Head of caudate nucleus (tissue), 42 donors: ENCODE data around the gene NEBL.

ENCODE experiments used
- DNase-seq, 42 donors: peaks; one replicate each; pipeline versions ENCODE4 v3.0.0 to v3.0.0-alpha.2; 2020 to 2021; ENCODE audit warnings: mixed read lengths in 7 of 42
- intact Hi-C: fragments of 100-400 bp; cut with DNase I; formaldehyde crosslinking; loops from one replicate; pipeline ENCODE4 v1.15.0; 2022

NEBL gene

GRCh38 chr10:20817646-20818045, 79.5 kb downstream of the NEBL start:
- intact Hi-C loops = no loop called here
- DNase-seq = no peak

- no peak for DNase-seq
- intact Hi-C loops = no loop called here
Observed at GRCh38 chr10:20817116-20817515, 80.0 kb downstream of the NEBL start.

DNA sequence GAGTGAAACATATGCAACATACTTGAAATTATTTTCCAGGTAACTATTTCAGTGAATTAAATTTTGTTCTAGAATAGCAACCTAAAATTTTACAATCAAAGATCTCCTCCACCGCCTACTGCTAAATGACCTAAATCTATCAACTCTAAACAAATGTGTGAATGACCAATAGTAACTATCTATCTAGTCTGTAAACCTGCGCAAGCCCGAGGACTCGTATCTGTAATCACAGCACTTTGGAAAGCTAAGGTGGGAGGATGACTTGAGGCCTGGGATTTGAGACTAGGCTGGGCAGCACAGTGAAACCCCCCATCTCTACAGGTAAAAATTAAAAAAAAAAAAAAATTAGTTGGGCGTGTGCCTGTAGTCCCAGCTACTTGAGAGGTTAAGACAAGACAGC, 83.0 kb downstream of the NEBL start:
- DNase-seq = no peak
- intact Hi-C loops = no loop called here

GRCh38 chr10:20811131-20811530, 86.0 kb downstream of the NEBL start:
- intact Hi-C loops = no loop called here
- DNase-seq = no peak

- no peak for DNase-seq
- intact Hi-C loops = no loop called here
Observed at GRCh38 chr10:20809631-20810030, 87.5 kb downstream of the NEBL start.

- DNase-seq = no peak
- intact Hi-C loops = no loop called here
Observed at GRCh38 chr10:20806487-20806886, 90.6 kb downstream of the NEBL start.

- no peak for DNase-seq
- intact Hi-C loops = no loop called here
Observed at GRCh38 chr10:20797290-20797689, 99.8 kb downstream of the NEBL start.

GRCh38 chr10:20795391-20795790, 101.7 kb downstream of the NEBL start:
- DNase-seq = no peak
- intact Hi-C loops = no loop called here

DNA sequence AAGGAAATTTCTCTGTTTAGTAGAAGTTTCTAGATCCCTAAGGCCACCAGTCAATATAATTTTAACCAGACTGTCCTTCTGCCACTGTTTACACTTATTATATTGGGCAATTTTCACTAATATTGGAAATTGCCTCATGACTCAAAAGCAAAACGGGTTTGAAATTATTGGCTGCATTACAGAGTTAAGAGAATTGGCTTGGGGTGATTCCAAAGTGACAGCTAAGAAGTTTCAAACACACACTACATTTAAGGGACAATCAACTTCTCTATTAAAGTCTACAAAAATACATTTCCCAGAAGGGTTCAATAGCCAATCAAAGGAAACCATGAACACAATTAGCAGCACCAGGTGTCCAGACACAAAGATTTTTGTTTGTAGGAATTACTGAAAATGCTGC, 111.9 kb downstream of the NEBL start:
- intact Hi-C loops = no loop called here
- DNase-seq = no peak

GRCh38 chr10:20778008-20778757, 118.9 kb downstream of the NEBL start:
- no peak for DNase-seq
- intact Hi-C loops = loop anchor here (10.0 kb wide), 1 partner anchor 963 kb away; the partner anchor contains the start of gene PLXDC2

GRCh38 chr10:20776384-20777118, 120.6 kb downstream of the NEBL start:
- intact Hi-C loops = loop anchor here (10.0 kb wide), 1 partner anchor 962 kb away; the partner anchor contains the start of gene PLXDC2

GRCh38 chr10:20771051-20771450, 126.1 kb downstream of the NEBL start:
- no peak for DNase-seq
- intact Hi-C loops = loop anchor here (10.0 kb wide), 1 partner anchor 956 kb away; the partner anchor contains the start of gene PLXDC2

More at GRCh38 chr10:20776384-20777118, 120.6 kb downstream of the NEBL start:
- no peak for DNase-seq

DNA sequence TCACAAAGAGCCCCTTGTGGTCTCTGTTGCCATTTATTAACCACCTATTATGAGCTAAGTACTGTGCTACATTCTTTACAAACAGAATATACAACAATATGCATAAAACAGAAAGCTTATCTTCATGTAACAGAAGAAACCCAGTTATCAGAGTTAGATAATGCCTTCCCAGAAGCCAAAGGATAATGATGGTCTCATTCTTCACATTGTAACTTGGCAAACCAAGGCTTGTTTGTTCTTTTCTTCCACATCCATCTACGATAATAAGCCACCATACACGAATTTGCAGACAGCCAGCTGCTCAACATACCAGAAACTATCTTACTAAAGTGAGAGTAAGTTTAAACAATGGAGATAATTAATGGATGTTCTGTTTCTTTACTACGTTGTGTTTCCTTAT, 127.6 kb downstream of the NEBL start:
- intact Hi-C loops = no loop called here

GRCh38 chr10:20768843-20769242, 128.3 kb downstream of the NEBL start:
- no peak for DNase-seq
- intact Hi-C loops = no loop called here

More for the DNA sequence above, 127.6 kb downstream of the NEBL start:
- no peak for DNase-seq

GRCh38 chr10:20767028-20767427, 130.1 kb downstream of the NEBL start:
- intact Hi-C loops = no loop called here
- DNase-seq = no peak

- intact Hi-C loops = no loop called here
- DNase-seq = no peak
Observed at GRCh38 chr10:20765066-20765465, 132.0 kb downstream of the NEBL start.

- intact Hi-C loops = no loop called here
- DNase-seq = no peak
Observed at GRCh38 chr10:20760460-20760859, 136.7 kb downstream of the NEBL start.

- no peak for DNase-seq
- intact Hi-C loops = no loop called here
Observed at GRCh38 chr10:20748551-20748950, 148.6 kb downstream of the NEBL start.

DNA sequence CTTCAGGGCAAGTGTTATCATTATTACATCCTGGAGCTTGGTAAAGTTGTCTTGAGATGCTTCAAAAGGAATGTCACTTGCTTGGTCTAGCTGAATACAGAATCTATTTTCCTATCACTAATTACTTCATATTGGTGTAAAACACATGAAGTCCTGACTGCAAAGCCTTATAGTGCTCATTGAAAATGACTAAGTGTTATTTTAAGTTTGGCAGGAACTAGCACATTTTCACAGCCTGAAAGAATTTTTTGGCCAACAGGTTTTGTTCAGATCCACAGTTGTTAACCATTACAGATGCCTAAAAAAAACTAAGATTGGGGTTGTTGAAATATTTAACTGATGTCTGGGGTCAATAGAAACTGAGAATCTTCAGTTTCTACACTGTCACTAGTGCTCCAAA, 149.3 kb downstream of the NEBL start:
- DNase-seq = no peak
- intact Hi-C loops = no loop called here

DNA sequence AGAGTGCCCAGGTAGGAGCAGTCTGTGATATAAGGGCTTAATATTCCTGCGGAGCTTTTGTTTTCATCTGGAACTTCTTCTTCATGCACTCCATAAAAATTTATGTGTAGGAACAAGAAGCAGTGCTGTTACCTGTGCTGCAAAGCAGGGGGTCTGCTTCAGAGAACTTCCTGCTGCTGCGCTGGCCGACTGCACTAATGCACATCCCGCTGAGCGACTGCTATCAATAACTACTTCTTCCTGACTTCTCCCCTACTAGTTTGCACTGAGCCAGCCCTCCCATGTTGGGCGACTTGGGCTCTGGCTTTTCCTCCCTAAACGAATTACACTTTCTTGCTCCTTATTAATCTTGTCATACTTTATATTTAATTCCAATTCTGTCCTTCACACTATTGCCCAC, 150.3 kb downstream of the NEBL start:
- intact Hi-C loops = no loop called here
- DNase-seq = no peak
